Activated effector memory CD4-positive, alpha-beta T cell treated with anti-CD3 and anti-CD28 coated beads, Interleukin-2, amount 50 U/mL, for 16 hours (primary cell): ENCODE results near the gene ABCC10.
"Not testable (repeated sequence)": the region's sequence is repeated elsewhere in the genome, so short reads cannot be mapped to it uniquely, and the experiment has no call there.

Experiments
- DNase-seq: peaks from one replicate; pipeline ENCODE4 v3.0.0-alpha.2; 2020

The ABCC10 gene

GRCh38 chr6:43427406-43428111 is at the start of gene ABCC10:
TSS of gene ABCC10 (plus strand) at chr6:43427541. CDS start at chr6:43427979, 438 bp downstream.
- DNase-seq: peak; percentile 98

- no peak for DNase-seq
These were observed 49.6 kb upstream of the ABCC10 start for GRCh38 chr6:43377710-43378229.

GRCh38 chr6:43378631-43379030 is 48.7 kb upstream of the ABCC10 start:
- no peak for DNase-seq

- DNase-seq: not testable (repeated sequence)
These were observed 46.5 kb upstream of the ABCC10 start for GRCh38 chr6:43380858-43381257.

- DNase-seq: no peak
These were observed 44.2 kb upstream of the ABCC10 start for GRCh38 chr6:43383021-43383667.

GRCh38 chr6:43386492-43386891 is 40.8 kb upstream of the ABCC10 start:
- no peak for DNase-seq

- DNase-seq: no peak
These were observed 37.5 kb upstream of the ABCC10 start for GRCh38 chr6:43389730-43390295.

- not testable (repeated sequence) for DNase-seq
These were observed 36.4 kb upstream of the ABCC10 start for GRCh38 chr6:43390753-43391439.

GRCh38 chr6:43391440-43392031 is 35.8 kb upstream of the ABCC10 start:
- DNase-seq: peak; percentile 73

GRCh38 chr6:43393133-43393532 is 34.2 kb upstream of the ABCC10 start:
- DNase-seq: not testable (repeated sequence)

- no peak for DNase-seq
These were observed 33.7 kb upstream of the ABCC10 start for GRCh38 chr6:43393602-43394001.

GRCh38 chr6:43394982-43395381 is 32.4 kb upstream of the ABCC10 start:
- DNase-seq: no peak

- DNase-seq: no peak
These were observed 31.6 kb upstream of the ABCC10 start for GRCh38 chr6:43395776-43396175.

GRCh38 chr6:43396408-43397149 is 30.8 kb upstream of the ABCC10 start:
- no peak for DNase-seq

GRCh38 chr6:43399932-43400487 is 27.3 kb upstream of the ABCC10 start:
- DNase-seq: no peak

- no peak for DNase-seq
These were observed 25.6 kb upstream of the ABCC10 start for GRCh38 chr6:43401730-43402129.

- no peak for DNase-seq
These were observed 24.5 kb upstream of the ABCC10 start for GRCh38 chr6:43402820-43403219.

GRCh38 chr6:43405354-43405753 is 22.0 kb upstream of the ABCC10 start:
- DNase-seq: no peak

GRCh38 chr6:43407296-43407695 is 20.0 kb upstream of the ABCC10 start:
- no peak for DNase-seq

- no peak for DNase-seq
These were observed 19.1 kb upstream of the ABCC10 start for GRCh38 chr6:43408259-43408658.

- not testable (repeated sequence) for DNase-seq
These were observed 16.6 kb upstream of the ABCC10 start for GRCh38 chr6:43410776-43411175.

GRCh38 chr6:43412541-43412940 is 14.8 kb upstream of the ABCC10 start:
- no peak for DNase-seq
